Left renal pelvis (tissue), 4 donors: ENCODE results near the gene AP4E1. TPM values are rescaled to one million over a fixed set of nuclear protein-coding genes. Genes with fewer than 3 reads are reported as not detected.
"Not testable (repeated sequence)": the region's sequence is repeated elsewhere in the genome, so short reads cannot be mapped to it uniquely, and the experiment has no call there.

Experiments
- DNase-seq, 4 donors: peaks; one replicate each; pipeline ENCODE4 v3.0.0-alpha.2; 2013; ENCODE audit warnings: low read depth in 4 of 4, low spot score in 3 of 4
- polyA plus RNA-seq, 4 donors: library from polyadenylated mRNA; unstranded; fragments of 120-200 nt; gene quantifications; one replicate each; pipeline ENCODE4 v1.2.1, GENCODE V29; 2013; ENCODE audit not compliant: insufficient read length in 4 of 4

AP4E1 gene
- polyA plus RNA-seq, 4 donors = 7.5 to 10.1 (median 8.8) TPM

DNA sequence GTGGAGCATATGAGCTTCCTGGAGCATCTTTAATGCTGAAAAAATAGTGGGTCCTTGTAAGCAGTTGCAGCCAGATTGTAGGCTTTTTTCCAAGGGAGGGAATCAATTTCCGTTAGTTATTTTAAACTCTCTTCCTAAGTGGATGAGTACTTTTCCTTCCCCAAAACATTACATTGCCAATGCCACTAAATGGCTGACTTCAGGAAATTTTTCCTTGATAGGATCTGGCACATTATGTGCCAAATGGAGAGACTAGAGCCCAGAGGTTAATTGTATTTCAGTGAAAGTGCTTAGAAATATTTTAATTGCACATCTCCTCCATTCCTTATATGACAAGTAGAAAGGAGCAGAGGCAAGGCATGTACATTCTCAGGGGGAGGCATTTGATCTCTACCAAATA is 102.7 kb downstream of the AP4E1 start:
- DNase-seq = no peak

DNA sequence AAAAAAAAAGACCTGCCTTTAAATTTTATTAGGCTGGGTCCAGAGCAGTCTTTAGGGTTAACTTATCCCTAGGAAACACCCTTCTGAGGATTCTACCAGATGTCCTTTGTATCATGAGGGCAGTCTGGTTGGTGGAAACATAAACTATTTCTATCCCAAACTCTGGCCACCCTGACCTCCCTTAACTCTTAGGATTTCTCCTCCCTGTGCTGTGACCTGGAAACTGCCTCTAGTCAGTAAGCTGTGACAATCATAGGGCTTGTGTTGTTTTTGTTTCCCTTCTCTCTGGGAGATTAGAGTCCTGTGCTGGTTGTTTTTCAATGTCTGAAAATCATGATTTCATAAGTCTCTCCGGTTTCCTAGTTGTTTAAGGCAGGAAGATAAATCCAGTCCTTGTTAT is 108.1 kb downstream of the AP4E1 start:
- DNase-seq = no peak

DNA sequence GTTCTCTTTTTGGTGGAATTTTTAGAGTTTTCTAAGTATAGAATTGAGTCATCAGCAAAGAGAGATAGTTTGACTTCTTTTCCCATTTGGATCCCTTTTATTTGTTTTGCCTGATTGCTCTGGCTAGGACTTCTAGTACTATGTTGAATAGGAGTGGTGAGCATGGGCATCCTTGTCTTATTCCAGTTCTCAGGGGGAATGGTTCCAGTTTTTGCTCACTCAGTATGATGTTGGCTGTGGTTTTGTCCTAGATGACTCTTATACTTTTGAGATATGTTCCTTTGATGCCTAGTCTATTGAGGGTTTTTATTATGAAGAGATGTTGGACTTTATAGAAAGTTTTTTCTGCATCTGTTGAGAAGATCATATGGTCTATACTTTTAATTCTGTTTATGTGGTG is 113.7 kb downstream of the AP4E1 start:
- DNase-seq = no peak

DNA sequence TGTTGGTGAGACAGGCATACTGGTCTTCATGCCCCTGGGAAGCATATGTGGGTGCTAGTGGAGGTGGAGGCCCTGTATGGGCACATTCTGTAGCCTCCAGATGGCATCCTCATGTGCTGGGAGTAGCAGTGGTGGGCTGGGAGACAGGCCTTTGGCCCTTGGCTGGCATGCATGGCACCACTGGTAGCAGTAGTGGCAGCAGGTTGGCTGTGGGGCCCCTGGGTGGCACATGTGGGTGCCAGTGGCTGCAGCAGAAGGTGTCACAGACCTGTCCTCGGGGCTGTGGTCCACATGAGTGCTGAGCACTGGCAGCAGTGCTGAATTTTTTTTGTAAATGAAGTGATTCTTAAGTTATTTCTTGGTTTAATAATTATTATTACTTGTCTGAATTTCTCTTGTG is 115.0 kb downstream of the AP4E1 start:
- DNase-seq = no peak

DNA sequence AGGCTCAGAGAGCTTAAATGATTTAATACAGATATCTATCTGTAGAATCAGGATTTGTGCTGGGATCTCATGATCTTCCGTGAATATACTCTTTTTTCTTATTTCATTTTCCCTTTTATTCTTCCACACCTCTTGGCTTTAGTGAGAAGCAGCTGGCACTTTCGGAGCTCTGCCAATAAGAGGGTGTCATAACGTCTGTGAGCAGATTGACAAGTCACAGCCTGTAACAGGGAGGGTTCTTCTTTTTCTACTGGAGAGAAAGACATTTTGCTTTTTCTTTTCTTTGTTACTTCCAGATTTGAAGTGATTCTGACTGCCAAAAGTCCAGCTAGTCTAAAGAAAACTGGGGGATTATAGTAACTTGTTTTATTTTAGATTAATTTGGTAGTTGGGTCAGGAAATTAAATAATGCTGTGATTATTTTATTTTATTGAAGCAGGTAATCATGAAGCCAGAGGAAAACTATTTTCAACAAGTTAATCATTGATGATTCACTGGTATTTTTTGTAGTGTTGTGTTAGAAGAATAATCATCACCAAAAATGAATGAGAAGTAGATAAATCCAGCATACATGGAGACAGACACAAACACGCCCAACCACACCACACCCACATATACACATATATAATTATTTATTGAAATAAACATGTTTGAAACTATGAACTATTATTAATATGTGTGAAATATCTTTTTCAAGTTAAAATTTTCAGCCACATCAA is 116.4 kb downstream of the AP4E1 start:
- DNase-seq = no peak

DNA sequence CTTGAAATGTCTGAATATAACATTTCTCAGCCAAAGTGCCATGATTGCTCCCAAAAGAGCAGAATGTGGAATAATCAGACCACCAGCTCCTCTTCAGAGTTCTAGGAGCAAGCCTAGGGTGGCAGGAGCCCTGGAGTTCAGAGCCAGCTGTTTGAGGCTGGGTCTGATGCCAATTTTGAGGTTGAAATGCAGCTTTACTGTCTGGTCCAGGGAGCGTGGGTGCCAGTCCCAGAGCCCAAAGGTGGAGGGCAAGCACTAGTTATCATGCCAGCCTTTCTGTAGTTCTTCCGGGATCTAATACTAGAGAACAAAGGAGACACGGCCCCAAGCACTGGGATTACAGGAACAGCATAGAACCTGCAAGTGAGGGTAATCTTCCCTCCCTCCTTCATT is 117.0 kb downstream of the AP4E1 start:
- no peak for DNase-seq

DNA sequence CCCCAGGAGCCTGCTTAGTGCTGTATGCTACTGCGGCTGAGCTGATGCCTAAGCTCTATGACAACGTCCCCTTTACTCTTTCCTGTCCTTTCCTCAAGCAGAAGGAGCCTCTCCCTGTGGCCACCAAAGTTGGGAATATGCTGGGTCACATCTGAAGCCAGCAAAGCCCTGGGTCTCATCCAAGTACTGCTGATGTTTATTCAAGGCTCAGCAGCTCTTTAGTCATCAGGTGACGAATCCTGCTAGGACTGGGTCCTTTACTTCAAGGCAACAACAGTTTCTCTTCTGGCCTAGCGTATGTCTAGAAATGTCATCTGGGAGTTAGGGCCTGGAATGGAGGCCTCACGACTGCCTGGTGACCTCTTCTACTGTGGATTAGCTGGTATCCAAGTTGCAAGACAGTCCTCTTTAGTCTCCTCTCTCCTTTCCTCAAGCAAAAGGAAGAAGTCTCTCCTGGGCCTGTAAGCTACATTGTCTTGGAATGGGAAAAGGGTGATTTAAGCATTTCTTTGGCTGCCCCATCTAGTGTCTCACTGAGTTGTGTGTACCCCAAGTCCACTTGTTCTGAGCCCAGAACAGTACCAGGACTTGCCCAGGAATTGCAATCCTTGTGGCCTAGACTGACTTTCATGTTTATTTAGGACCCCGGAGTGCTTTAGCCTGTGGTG is 122.3 kb downstream of the AP4E1 start:
- DNase-seq = no peak

DNA sequence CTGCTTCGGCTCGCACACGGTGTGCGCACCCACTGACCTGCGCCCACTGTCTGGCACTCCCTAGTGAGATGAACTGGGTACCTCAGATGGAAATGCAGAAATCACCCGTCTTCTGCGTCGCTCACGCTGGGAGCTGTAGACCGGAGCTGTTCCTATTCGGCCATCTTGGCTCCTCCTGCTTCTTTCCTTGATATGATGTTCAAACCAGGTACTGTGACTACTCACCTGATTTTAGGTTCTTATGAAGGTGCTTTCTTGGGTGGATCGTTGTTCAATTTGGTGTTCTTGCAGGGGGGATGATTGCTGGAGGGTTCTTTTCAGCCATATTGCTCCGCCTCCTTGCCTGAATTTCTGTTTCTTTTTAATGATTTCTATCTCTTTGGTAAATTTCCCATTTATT is 129.0 kb downstream of the AP4E1 start:
- DNase-seq = not testable (repeated sequence)

DNA sequence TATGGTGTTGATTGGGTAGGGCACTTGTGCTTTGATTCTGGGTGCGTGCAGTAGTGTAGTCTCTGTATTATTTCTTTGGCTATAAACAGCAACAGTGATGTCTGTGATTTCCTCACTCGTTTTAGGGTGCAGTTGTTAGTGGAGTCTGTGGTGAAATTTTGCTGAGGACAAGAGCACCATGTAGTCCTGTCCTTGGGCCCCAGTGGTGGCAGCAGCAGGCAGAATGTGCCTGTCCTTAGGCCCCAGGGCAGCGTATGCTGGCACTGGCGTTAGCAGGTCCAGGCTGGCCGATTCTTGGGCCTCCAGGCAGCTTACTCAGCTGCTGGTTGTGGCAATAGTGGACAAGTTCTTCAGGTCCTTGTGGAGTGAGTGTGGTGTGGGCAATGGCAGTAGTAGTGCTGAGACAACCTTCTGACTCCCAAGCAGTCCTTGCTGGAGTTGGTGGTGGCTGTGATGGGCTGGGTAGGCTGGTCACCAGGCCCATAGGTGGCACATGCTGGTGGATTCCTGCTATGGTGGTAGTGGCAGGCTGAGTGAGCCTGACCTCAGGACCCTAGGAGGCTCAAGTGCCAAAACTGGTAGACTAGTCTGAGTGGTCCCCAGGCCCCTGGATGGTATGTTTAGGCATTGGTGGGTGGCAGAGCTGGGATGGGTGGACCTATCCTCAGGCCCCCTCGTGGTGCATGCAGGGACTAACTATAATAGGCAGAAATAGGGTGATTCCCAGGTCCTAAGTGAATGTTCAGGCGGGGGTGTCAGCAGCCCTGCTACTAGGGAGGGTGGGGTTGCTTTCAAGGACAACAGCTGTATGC is 129.9 kb downstream of the AP4E1 start:
- DNase-seq = no peak

DNA sequence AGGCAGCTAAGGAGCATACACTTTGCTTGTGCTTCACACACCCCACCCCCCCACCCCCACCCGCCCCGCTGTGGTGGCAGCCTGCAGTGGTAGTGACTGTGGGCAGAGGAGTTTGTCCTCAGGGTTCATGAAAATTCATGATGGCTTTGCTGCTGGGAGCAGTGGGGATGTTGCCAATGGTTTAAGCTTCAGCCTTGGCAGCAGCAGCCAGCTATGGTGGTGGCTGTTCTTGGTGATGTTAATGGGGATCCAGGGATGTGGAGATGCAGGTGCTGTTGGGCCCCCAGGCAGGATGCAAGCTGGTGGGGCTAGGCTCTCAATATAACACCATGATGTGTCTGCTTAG is 130.5 kb downstream of the AP4E1 start:
- no peak for DNase-seq

DNA sequence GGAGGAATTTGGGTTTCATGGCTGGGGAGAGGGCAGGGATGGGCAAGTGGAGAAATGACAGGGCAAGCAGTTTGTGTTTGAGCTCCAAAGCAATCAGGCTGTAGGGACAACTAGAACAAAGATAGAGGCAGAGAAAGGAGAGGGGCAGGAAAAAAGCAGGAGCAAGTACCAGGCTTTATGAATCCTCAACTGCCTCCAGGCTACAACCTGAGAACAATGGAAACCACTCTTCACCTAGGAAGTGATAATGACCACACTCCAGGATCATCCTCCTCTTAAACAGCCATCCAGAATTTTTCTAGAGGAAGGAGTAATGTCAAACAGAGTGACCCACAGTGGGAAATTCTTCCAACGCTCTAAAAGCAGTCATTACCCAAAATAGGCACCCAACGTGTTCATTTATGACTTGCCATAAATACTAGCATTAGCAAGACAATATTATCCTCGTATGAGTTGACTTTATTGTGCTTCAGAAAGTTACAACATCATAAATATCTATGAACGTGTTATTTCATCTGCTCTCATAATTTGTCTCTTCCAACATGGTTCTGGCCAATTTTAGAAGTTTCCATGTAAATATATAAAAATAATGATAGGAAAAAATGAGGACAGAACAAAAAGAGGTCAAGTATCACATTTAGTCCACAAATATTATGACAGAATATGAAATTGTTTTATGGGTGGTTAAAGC is 135.7 kb downstream of the AP4E1 start:
- DNase-seq = no peak

DNA sequence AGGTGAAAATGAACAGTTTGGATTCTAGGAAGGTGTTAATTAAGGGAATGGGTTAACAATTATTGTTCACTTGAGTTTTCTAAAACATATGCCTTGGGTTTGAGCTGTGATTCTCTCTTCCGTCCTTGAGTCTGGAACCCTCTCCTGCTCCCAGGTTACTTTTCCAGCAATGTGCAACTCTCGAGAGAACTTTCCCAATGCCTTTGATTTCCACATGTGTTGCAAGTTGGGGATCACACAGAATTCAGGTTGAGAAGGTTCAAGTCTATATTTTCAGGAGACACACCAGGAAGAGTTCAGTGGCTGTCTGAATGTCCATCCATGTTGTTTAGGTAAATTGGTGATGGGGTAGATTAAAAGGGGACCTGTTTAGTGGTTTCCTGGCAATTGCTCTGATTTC is 137.5 kb downstream of the AP4E1 start:
- DNase-seq = no peak

DNA sequence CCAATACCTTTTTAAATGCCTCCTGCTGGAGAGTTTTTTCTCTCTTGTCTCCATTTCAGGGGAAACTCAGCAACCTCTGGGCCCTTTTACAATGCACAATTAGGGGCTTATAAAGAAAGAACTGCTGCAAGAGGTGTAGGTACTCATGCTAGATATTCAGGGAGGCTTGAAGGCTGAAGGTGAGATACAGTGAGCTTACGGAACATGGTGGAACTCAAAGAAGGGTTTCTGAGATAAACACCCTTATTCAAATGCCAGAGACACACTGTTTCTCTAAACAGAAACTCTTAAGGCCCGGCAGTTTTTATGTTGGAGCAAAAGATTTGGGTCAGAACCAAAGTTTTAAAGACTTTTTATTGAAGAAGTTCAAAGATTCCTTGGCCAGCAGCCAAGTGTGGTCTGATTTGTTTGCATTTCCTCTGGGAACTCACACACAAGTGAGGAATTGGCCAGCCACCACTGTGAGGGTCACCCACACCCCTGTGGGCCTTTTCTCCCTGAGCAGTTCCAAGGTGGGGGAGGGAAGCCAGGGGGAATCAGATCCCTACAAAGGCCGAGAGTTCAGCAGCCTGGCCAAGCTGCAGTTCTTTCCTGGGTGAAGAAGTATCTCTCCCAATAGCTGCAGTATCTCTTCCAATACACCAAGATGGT is 138.4 kb downstream of the AP4E1 start:
- peak in 1 of 4 donors; percentile 22 for DNase-seq

DNA sequence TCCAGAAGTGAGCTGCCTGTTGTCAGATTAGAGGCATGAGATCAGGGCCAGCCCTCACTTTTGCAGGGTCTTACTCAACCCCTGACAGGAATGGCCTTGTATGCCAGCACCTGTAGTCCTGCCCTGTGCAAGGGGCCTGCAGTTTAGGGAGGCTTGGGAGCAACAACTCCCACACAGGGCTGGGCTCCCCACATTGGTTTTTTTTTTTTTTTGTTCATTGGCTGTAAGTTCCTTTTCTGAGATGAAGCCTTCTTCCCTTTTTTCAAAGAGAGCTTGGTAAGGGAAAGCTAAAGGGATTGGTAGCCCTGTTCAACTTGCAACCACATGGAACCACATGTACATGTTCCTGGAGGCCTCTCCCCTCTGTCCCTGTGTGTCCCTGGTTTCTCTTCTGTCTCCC is 139.8 kb downstream of the AP4E1 start:
- DNase-seq = no peak

DNA sequence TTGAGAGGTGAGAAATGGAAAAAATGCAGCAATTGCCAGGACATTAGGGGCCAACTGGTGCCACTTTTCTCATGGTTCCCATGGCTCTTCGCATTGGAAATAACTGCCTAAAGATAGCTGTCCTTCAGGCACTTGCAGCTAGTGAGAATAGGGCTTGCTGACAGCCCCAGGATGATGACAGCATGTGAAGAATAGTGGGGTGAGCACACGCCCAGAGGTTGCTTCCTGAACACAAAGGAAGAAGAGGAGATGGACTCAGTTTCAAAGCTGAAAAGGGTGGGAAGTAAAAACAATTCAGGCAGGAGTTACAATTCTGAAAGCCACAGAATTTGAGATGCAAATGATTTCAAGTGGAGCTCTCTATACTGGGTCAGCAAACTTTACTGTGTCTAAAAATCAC is 140.6 kb downstream of the AP4E1 start:
- no peak for DNase-seq

DNA sequence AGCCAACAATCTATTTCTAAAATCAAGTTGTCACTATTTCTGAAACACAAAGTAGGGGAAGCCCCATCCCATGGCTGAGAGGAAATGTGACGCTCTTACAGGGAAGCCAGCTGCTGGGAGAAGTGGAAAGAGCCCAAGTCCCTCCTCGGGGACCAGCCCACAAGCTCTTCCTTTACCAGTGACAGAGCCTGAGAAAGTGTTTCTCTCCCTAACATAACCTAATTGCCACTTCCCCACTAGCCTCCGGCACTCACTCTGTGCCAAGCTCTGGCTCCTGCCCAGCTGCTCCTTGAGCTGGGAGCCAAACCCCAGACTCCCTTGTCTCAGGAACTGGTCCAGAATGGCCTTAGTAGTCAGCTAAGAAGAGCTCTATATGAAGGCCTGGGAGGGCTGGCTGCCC is 143.3 kb downstream of the AP4E1 start:
- no peak for DNase-seq

DNA sequence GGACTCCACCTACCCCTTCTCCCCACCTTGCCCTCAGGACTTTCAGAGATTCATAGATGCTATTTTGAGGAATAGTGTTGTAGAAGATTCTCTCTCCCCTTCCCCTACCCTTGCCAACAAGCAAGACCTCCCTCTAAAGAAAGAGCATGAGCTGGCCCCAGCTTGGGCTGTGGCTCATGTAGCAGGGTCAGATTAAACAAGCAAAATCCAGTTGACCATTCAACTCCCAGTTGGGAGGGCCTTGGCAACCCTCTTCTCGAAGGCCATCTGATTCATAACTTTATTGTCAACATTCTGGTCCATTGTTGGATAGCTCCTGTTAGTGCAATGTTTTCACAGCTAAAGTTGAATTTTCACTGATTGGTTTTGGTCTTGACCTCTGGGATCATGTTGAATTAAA is 145.1 kb downstream of the AP4E1 start:
- DNase-seq = no peak

DNA sequence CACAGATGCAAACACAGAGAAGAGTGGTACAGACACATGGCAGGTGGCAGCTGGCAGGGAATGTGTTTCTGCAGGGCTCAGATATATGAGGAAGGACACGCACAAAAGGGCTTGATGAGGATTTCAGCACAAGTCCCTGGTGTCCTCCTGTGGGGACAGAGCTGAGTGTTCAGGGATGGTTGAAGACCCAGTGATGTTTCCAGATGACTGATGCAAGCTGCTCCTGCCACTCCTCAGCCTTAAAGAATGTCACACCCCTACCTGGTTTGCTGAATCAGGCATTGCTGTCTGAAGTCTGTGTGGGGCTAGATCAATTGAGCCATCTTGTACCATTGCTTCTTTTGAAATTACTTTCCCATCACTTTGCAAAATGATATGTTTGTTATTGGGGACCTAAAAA is 146.1 kb downstream of the AP4E1 start:
- no peak for DNase-seq
